Sigmoid colon (tissue), 7 donors: ENCODE measurements around the gene KAZN. TPM values are rescaled to one million over a fixed set of nuclear protein-coding genes. Genes with fewer than 3 reads are reported as not detected.

Source experiments
- DNase-seq: peaks from one replicate; pipeline ENCODE4 v3.0.0-alpha.2; 2019
- H3K27ac ChIP-seq, 4 donors: fragments of 200-600 bp; sonication (generic); one replicate each; pipeline ENCODE4 v1.5.1; 2016 to 2019; ENCODE audit warnings: mild to moderate bottlenecking in 1 of 4
- H3K27me3 ChIP-seq, 3 donors: fragments of 200-600 bp; sonication (generic); one replicate each; pipeline ENCODE4 v1.5.1; 2019; ENCODE audit warnings: mild to moderate bottlenecking in 1 of 3
- H3K36me3 ChIP-seq, 4 donors: fragments of 200-600 bp; sonication (generic); one replicate each; pipeline ENCODE4 v1.5.1; 2016 to 2019
- H3K4me1 ChIP-seq, 4 donors: fragments of 200-600 bp; sonication (generic); one replicate each; pipeline ENCODE4 v1.5.1; 2017 to 2019
- H3K4me3 ChIP-seq, 4 donors: fragments of 200-600 bp; sonication (generic); one replicate each; pipeline ENCODE4 v1.5.1; 2017 to 2019; ENCODE audit warnings: mild to moderate bottlenecking in 2 of 4, moderate library complexity in 1 of 4
- H3K9me3 ChIP-seq, 4 donors: fragments of 200-600 bp in 3 of 4; sonication (generic) in 3 of 4; one replicate each; pipeline versions ENCODE4 v1.5.1 to v1.6.1; 2013 to 2019
- CTCF ChIP-seq, 4 experiments: fragments of 450-650 bp in 3 of 4; fragments of 200-600 bp in 1 of 4; IDR thresholded peaks; one replicate each; pipeline ENCODE4 v1.5.1; 2016 to 2019; ENCODE audit warnings: antibody characterized with exemption in 4 of 4, mild to moderate bottlenecking in 3 of 4, moderate library complexity in 2 of 4
- EP300 ChIP-seq, 4 donors: sonication (generic); formaldehyde crosslinking; IDR thresholded peaks; one replicate each; pipeline ENCODE4 v1.6.1; 2017; ENCODE audit warnings: antibody characterized with exemption in 4 of 4
- POLR2A ChIP-seq, 2 donors: fragments of 450-650 bp; IDR thresholded peaks; one replicate each; pipeline ENCODE4 v1.6.1; 2016; ENCODE audit warnings: antibody characterized with exemption in 2 of 2, mild to moderate bottlenecking in 2 of 2, moderate library complexity in 2 of 2
- POLR2AphosphoS5 ChIP-seq, 4 donors: sonication (generic); formaldehyde crosslinking; IDR thresholded peaks; one replicate each; pipeline ENCODE4 v1.6.1; 2017; ENCODE audit warnings: antibody characterized with exemption in 4 of 4
- WGBS, 2 donors: extraction: QIAGEN DNeasy Blood & Tissue Kit; methylation state at CpG; one replicate each; pipeline ENCODE4 v1.1.7; 2013; 5-methylcytosine and 5-hydroxymethylcytosine counted together
- intact Hi-C: fragments of 100-400 bp; cut with DNase I; formaldehyde crosslinking; loops from one replicate; pipeline ENCODE4 v1.15.1; 2023
- polyA plus RNA-seq, 3 donors: library from polyadenylated mRNA; stranded (reverse); fragments of 200-250 nt; gene quantifications; one replicate each; pipeline ENCODE4 v1.2.3, GENCODE V29; 2013
- total RNA-seq, 4 donors: library from RNA; depleted of rRNA; stranded (reverse); fragments of >200 nt; gene quantifications; one replicate each; pipeline ENCODE4 v1.1.0, GENCODE V29; 2016
- donor health status: healthy with polysubstance abuse.
- donor health status: Bipolar disorder and iron deficiency.
- donor health status: healthy.

KAZN gene
- total and polyA plus RNA-seq, 7 donors, result 2.5 to 11.4 (median 5.6) TPM

DNA sequence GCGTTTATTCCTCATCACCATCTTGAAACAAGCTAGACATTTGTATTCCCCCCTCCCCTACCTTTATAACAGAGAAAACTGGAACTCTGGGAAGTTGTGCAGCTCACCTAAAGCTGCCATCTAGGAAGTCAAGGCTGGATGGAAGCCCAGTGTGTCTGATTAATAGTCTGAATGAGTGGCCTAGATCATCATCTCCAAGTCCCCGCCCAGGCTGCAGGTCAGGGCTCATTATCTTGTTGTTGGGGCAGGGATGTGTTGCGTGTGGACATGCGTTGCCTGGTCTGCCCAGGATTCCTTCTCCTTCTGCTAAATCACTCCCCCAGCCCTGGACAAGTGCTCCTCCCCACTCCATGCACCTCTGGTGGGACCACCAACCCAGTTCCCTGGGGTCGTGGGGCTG lies 14.7 kb upstream of the KAZN start:
- no peak for DNase-seq
- no peak overlapping the region for H3K27ac ChIP-seq
- no peaks in the 10 kb centered on the region for H3K9me3 ChIP-seq
- no peaks in the 10 kb centered on the region for H3K36me3 ChIP-seq
- WGBS, 2 donors, result 91 to 94% methylated on average over 5 of the region's 5 CpGs
- no peak for TF ChIP-seq POLR2AphosphoS5 (IDR thresholded peaks at IDR 0.05)
- no peak for TF ChIP-seq POLR2A (IDR thresholded peaks at IDR 0.05)
- no peak for TF ChIP-seq CTCF (IDR thresholded peaks at IDR 0.05)
- no peak for TF ChIP-seq EP300 (IDR thresholded peaks at IDR 0.05)
- no peak overlapping the region for H3K4me3 ChIP-seq
- no peaks in the 10 kb centered on the region for H3K4me1 ChIP-seq
- intact Hi-C loops, result no loop called here
- no peaks in the 10 kb centered on the region for H3K27me3 ChIP-seq

DNA sequence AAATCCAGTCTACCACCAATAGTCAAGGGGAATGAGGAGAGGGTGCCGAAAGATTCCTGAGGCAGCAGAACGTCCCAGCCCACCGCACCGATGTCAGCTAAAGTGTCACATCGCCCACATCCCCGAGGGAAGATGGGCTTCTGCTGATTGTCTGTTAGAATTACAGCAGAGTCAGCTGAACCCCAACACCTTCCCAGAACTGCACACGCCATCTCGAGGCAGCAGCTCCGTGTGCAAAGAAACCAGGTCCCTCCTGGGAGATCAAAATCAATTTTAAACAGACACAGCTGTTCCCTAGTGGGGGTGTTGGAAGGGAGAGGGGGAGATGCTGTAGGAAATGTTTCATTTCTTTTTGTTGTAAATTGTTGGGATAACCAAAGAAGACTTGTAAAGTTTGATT lies 12.8 kb upstream of the KAZN start:
- H3K4me1 ChIP-seq, result no peaks in the 10 kb centered on the region
- H3K27ac ChIP-seq, result no peak overlapping the region
- H3K9me3 ChIP-seq, result no peaks in the 10 kb centered on the region
- no peaks in the 10 kb centered on the region for H3K36me3 ChIP-seq
- no peaks in the 10 kb centered on the region for H3K27me3 ChIP-seq
- TF ChIP-seq POLR2A (IDR thresholded peaks at IDR 0.05), result no peak
- WGBS, 2 donors, result 77 to 87% methylated on average over 9 of the region's 9 CpGs
- no peak for DNase-seq
- intact Hi-C loops, result no loop called here
- H3K4me3 ChIP-seq, result no peak overlapping the region

DNA sequence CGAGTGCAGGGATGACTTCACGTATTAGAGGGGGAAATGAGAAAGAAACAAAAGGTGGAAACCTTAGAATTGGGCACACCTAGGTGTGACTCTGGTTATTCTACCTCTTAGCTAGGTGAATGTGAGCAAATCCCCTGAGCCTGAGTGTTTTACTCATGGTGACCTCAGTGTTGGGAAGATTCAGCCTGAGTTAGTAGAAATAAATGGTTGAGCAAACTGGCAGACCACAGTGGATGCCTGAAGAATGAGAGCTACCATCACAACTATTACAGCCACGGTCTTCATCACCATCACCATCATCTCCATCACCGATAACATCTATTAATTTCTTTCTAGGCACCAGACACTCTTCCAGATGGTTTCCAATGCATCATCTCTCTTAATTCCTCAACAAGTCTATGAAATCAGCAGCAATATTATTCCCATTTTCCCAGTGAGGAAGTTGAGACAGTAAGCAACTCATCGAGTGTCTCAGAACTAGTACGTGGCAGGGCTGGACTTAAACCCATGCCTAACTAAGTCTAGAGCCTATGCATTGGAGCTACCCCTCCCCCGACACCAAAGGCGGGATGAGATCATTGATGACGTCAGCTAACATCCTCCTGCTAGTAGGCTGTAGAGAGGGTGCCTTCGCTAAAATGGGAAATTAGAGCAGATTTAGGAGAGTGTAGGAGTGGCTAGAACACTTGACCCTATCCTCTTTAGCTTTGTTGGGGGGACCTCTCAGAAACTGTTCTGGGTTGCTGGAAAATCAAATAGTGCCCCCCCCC lies 7.9 kb upstream of the KAZN start:
- 84 to 88% methylated on average over 10 of the region's 10 CpGs for WGBS, 2 donors

DNA sequence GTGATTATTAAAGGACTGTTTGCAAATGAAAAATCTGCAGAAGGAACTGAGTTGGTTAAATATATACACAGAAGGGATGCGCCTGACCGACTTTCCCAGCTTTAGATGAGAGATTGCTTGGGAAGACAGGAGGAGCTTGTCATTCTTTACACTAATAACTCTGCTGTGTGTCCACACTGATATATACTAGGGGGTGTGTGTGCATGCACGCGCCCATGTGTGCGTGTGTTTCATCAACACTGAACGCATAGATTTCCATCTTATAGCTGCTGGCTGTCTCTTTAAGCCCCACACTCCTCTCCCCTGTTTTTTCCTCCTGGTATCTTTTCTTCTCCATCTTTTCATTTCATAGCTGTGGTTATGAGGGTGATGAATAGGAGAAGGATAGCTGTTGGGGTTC lies 6.9 kb upstream of the KAZN start:
- WGBS, 2 donors, result 83 to 94% methylated on average over 6 of the region's 6 CpGs
- DNase-seq, result no peak
- no peak overlapping the region for H3K4me3 ChIP-seq
- no peaks in the 10 kb centered on the region for H3K9me3 ChIP-seq
- no peaks in the 10 kb centered on the region for H3K36me3 ChIP-seq
- TF ChIP-seq EP300 (IDR thresholded peaks at IDR 0.05), result no peak
- no peak for TF ChIP-seq POLR2AphosphoS5 (IDR thresholded peaks at IDR 0.05)
- TF ChIP-seq CTCF (IDR thresholded peaks at IDR 0.05), result no peak
- no peak for TF ChIP-seq POLR2A (IDR thresholded peaks at IDR 0.05)
- no peak overlapping the region for H3K27ac ChIP-seq
- H3K27me3 ChIP-seq, result peaks cover 0 to 4% (median 0%) of the 10 kb centered on the region in 3 donors
- intact Hi-C loops, result no loop called here
- H3K4me1 ChIP-seq, result no peaks in the 10 kb centered on the region

More for the DNA sequence above, 7.9 kb upstream of the KAZN start:
- no peak for TF ChIP-seq POLR2A (IDR thresholded peaks at IDR 0.05)
- no peak for TF ChIP-seq CTCF (IDR thresholded peaks at IDR 0.05)
- intact Hi-C loops, result no loop called here
- no peak for DNase-seq
- Histone ChIP-seq H3K4me3 (no peak overlapping the region), H3K27me3 (no peaks in the 10 kb centered on the region), H3K27ac (no peak overlapping the region), H3K36me3 (no peaks in the 10 kb centered on the region), H3K9me3 (no peaks in the 10 kb centered on the region), H3K4me1 (no peaks in the 10 kb centered on the region)

- Histone ChIP-seq H3K27me3 (peaks cover 0 to 8% (median under 1%) of the 10 kb centered on the region in 3 donors), H3K4me1 (no peaks in the 10 kb centered on the region), H3K9me3 (no peaks in the 10 kb centered on the region), H3K27ac (no peak overlapping the region), H3K4me3 (no peak overlapping the region), H3K36me3 (no peaks in the 10 kb centered on the region)
- 72 to 84% methylated on average over 9 of the region's 9 CpGs for WGBS, 2 donors
- intact Hi-C loops, result no loop called here
- no peak for TF ChIP-seq CTCF (IDR thresholded peaks at IDR 0.05)
- TF ChIP-seq POLR2A (IDR thresholded peaks at IDR 0.05), result no peak
- no peak for TF ChIP-seq POLR2AphosphoS5 (IDR thresholded peaks at IDR 0.05)
- no peak for TF ChIP-seq EP300 (IDR thresholded peaks at IDR 0.05)
- no peak for DNase-seq
Observed at GRCh38 chr1:14592004-14592631, 6.4 kb upstream of the KAZN start.
